GM12872 (cell line): Measurements from ENCODE around the gene GNPAT.

ENCODE experiments used
- CTCF ChIP-seq: IDR thresholded peaks from 3 replicates; pipeline ENCODE4 v1.5.1; 2011; ENCODE audit warnings: low read depth, mild to moderate bottlenecking, low read length, moderate library complexity; ENCODE audit not compliant: insufficient read depth

Gene GNPAT

DNA sequence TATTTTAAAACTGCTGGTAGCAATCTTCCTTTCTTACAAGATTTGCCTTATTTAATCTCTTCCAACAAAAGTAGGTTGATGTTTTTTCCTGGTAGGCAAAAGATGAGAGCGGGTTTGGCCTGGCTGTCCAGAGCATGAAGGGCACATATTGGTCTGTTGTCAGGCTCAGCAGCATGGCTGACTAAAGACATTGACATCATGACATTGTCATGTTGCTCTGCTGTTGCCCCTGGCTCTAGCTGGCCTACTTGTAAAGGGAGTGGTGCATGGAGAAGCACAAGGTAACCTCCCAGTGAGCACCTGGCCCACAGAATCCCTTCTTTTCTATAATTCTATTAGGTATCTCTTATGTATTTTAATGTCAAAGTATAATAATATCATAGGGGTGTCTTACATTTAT, 23.6 kb downstream of the GNPAT start:
- TF ChIP-seq CTCF: no peak

GRCh38 chr1:231265379-231265778, 24.4 kb downstream of the GNPAT start:
- no peak for TF ChIP-seq CTCF

DNA sequence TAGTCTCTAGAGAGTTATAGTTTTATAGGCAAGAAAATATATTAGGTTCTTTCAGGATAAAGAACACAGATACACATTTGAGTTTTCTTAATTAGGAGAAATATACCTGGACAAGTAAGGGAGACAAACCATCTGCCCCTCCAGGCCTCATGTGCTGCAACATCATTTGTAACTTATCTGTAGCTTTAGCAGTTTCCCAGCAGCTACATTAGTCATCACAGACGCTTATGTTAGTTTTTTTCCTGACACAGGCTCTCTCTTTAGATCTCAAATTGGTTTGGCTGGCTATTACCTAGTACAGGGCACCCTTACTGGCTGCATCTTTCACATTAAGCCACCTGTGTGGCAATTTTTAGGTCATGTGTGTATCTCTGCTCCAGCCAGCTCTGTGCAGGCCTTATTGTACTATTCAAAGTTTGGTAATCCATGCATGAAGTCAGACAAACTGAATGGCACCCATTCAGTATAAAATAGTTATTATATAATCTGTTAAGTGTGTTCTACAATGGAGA, 25.9 kb downstream of the GNPAT start:
- TF ChIP-seq CTCF: no peak

DNA sequence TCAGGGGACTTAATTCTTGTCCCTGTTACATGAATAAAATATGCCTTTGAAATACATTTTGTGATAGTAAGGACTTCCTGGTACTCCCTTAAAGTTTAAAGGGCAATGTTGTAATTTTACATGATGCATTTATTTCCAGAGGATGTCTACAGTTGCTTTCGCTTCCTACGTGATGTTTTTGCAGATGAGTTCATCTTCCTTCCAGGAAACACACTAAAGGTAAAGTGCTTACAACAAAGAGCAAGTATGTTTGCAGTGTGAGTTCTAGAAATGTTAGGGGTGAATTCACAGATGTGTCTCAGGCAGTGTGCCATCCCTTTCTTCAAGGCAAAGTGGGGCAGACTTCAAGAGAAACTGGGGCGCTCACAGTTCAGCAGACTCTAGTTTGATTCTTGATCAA, 31.2 kb downstream of the GNPAT start:
- TF ChIP-seq CTCF: no peak

DNA sequence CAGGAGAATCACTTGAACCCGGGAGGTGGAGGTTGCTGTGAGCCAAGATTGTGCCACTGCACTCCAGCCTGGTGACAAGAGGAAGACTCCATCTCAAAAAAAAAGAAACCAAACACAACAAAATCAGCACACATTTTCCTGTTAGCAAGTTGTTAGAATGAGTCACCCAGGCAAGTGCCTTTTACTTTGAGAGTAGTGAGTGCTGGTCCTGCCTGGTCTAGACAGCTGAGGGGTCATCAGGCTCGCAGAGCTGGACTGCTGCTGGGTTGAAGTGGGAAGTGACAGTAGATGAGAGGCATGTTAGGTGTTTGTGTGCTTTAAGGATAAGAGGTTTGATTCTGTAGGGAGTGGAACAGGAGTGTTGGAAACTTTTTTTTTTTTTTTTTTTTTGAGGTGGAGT, 31.9 kb downstream of the GNPAT start:
- TF ChIP-seq CTCF: no peak

DNA sequence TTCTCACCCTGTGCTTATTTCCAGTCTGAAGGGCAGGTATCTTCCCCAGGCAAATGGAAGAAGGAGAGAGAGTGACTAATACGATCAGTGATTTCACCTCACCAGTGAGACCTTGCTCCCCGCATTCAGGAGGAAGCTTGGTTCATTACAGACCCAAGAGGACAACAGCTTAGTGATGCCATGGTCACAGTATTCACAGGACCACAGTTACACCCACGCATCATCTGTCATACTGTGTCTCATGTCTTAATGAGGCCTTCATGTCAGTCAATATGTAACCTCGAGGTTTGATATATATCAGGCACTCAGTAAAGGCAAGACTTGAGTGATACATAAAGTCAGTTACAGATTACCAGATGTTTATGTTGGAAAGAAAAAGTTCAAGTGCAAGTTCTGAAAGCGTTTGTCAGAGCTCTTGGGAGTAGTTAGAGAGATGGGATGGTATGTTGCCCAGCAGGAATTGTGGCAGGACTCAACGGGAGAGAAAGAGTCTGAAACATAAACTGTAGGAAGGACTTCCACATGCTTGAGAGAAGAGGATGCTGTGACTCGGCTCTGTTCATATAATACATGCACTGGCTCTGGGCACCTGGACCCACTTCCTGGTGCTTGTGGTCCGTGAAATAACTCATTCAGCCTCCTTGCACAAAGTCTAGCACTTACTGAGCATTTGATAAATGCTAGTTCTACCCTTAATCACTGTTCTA, 33.3 kb downstream of the GNPAT start:
- no peak for TF ChIP-seq CTCF

GRCh38 chr1:231278100-231278790, 37.2 kb downstream of the GNPAT start:
- no peak for TF ChIP-seq CTCF
